Astrocyte (in vitro differentiated cells and primary cell): Measurements from ENCODE around the gene PPP4R2.

Experiments used
- EZH2 ChIP-seq: IDR thresholded peaks from 2 replicates; pipeline ENCODE4 v1.6.1; 2012; ENCODE audit warnings: mild to moderate bottlenecking, low read length, inconsistent platforms; ENCODE audit not compliant: insufficient read depth
- TF ChIP-seq, protein P1 (sequence below): IDR thresholded peaks from 2 replicates; pipeline ENCODE4 v1.5.1; 2011; ENCODE audit warnings: low read depth, mild to moderate bottlenecking, inconsistent platforms, low read length, moderate library complexity; ENCODE audit not compliant: insufficient read depth

GRCh38 chr3:73096169-73096568, 99.6 kb downstream of the PPP4R2 start:
- no peak for TF ChIP-seq EZH2
- TF ChIP-seq, protein P1, sequence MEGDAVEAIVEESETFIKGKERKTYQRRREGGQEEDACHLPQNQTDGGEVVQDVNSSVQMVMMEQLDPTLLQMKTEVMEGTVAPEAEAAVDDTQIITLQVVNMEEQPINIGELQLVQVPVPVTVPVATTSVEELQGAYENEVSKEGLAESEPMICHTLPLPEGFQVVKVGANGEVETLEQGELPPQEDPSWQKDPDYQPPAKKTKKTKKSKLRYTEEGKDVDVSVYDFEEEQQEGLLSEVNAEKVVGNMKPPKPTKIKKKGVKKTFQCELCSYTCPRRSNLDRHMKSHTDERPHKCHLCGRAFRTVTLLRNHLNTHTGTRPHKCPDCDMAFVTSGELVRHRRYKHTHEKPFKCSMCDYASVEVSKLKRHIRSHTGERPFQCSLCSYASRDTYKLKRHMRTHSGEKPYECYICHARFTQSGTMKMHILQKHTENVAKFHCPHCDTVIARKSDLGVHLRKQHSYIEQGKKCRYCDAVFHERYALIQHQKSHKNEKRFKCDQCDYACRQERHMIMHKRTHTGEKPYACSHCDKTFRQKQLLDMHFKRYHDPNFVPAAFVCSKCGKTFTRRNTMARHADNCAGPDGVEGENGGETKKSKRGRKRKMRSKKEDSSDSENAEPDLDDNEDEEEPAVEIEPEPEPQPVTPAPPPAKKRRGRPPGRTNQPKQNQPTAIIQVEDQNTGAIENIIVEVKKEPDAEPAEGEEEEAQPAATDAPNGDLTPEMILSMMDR: no peak
